ENCODE data around the gene BABAM2. TPM values are rescaled to one million over a fixed set of nuclear protein-coding genes. Genes with fewer than 3 reads are reported as not detected.

Gene BABAM2
- total RNA-seq, 4 donors from 2014 or later = 35.5 to 44.9 (median 39.9) TPM

DNA sequence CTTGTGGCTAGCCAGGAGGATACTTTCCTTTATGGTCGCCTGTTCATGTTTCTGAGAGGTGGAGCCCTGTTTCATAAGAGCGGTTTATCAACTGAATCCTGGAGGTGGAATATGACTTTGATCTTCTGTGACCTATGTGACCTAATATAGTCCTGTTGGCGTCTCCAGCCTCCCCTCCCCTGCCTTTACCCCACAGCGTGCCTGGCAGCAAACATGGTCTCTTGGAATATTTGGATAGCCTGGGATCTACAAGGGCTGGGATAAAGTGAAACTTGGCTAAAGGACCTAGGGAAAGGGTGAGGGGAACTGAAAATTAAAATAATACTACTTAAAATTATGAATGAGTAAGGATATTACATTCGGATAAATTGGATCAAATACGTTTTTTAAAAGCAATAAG, 246.0 kb downstream of the BABAM2 start:
- DNase-seq (ENCODE audit: extremely low spot score) = no peak
- TF ChIP-seq CTCF (IDR thresholded peaks at IDR 0.05) = no peak
- TF ChIP-seq EP300 (IDR thresholded peaks at IDR 0.05) = no peak
- TF ChIP-seq POLR2A (IDR thresholded peaks at IDR 0.05; ENCODE audit: low read depth) = no peak
- Histone ChIP-seq H3K4me3 (no peak overlapping the region), H3K27me3 (no peaks in the 10 kb centered on the region), H3K9me3 (no peaks in the 10 kb centered on the region), H3K4me1 (peaks cover 10 to 39% (median 33%) of the 10 kb centered on the region in 4 donors), H3K36me3 (no peaks in the 10 kb centered on the region), H3K27ac (replicated peaks in 1 of 4) (peak overlapping the region in 3 of 4 donors; percentile 9 to 53 (median 39))
- intact Hi-C loops (cut with DNase I) = no loop called here
- WGBS = 66% methylated on average over 6 of the region's 6 CpGs

GRCh38 chr2:28137221-28137620, 246.7 kb downstream of the BABAM2 start:
- intact Hi-C loops (cut with DNase I) = no loop called here

DNA sequence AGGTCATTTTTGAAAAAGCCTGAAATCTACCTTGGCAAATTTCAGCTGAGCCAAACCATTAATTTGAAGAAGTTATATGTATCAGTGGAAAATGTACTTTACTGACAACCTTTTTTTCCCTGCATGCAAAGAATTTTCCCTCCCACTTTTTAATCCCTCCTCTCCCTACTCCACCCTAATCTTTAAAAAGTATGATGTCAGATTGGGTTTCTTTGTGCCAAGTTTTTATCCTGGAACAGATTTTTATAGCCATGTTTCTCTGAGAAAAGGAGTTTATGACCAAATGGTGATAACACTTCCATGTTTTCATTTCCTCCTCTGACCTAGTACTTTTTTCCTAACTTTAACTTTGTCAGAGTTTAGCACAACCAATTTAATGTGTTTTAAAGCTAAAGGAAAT, 251.9 kb downstream of the BABAM2 start:
- intact Hi-C loops (cut with DNase I) = no loop called here
- TF ChIP-seq CTCF (IDR thresholded peaks at IDR 0.05) (no peak), POLR2AphosphoS5 (IDR thresholded peaks at IDR 0.05) (no peak), EP300 (IDR thresholded peaks at IDR 0.05) (no peak), POLR2A (IDR thresholded peaks at IDR 0.05; ENCODE audit: low read depth) (no peak)
- no peaks in the 10 kb centered on the region for H3K9me3 ChIP-seq
- peaks cover 0 to 14% (median 7%) of the 10 kb centered on the region in 4 donors for H3K4me1 ChIP-seq
- H3K27ac ChIP-seq (replicated peaks in 1 of 4) = no peak overlapping the region
- no peaks in the 10 kb centered on the region for H3K27me3 ChIP-seq
- H3K4me3 ChIP-seq = no peak overlapping the region
- no peak for DNase-seq (ENCODE audit: extremely low spot score)
- H3K36me3 ChIP-seq = no peaks in the 10 kb centered on the region

More at GRCh38 chr2:28137221-28137620, 246.7 kb downstream of the BABAM2 start:
- WGBS = 26% methylated on average over 2 of the region's 2 CpGs
- no peak for DNase-seq (ENCODE audit: extremely low spot score)
- H3K27ac ChIP-seq (replicated peaks in 1 of 4) = peak overlapping the region; percentile 35 to 53 (median 39)
- no peaks in the 10 kb centered on the region for H3K27me3 ChIP-seq
- peaks cover 10 to 42% (median 33%) of the 10 kb centered on the region in 4 donors for H3K4me1 ChIP-seq
- TF ChIP-seq POLR2A (IDR thresholded peaks at IDR 0.05; ENCODE audit: low read depth) (no peak), POLR2AphosphoS5 (IDR thresholded peaks at IDR 0.05) (peak in 1 of 2 donors; percentile 24)
- H3K9me3 ChIP-seq = no peaks in the 10 kb centered on the region
- H3K4me3 ChIP-seq = no peak overlapping the region
- no peaks in the 10 kb centered on the region for H3K36me3 ChIP-seq

DNA sequence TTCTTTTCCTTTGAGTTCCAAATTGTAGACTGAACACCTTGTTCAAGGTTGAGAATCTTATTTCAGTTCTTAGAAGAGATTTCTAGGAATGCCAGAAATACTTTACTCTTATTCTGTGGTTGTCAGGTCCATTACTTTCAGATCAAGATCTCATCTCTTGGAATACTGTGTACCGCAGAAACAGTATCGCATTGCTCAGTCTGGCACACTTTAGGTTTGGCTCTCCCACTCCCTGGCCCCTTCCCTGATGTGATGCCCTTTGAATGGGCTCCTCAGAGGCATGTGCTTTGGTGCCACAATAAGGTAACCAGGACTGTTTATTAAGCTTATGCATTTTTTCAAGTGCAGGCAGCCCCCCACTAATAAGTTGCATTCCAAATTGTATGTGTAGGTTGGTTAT, 257.5 kb downstream of the BABAM2 start:
- no peaks in the 10 kb centered on the region for H3K36me3 ChIP-seq
- intact Hi-C loops (cut with DNase I) = no loop called here
- no peak for TF ChIP-seq CTCF (IDR thresholded peaks at IDR 0.05)
- no peak for TF ChIP-seq POLR2AphosphoS5 (IDR thresholded peaks at IDR 0.05)
- no peak for TF ChIP-seq POLR2A (IDR thresholded peaks at IDR 0.05; ENCODE audit: low read depth)
- no peak for TF ChIP-seq EP300 (IDR thresholded peaks at IDR 0.05)
- no peaks in the 10 kb centered on the region for H3K27me3 ChIP-seq
- WGBS = 94% methylated on average over 2 of the region's 2 CpGs
- H3K4me1 ChIP-seq = peaks cover 0 to 2% (median 0%) of the 10 kb centered on the region in 4 donors
- no peak overlapping the region for H3K4me3 ChIP-seq
- H3K9me3 ChIP-seq = no peaks in the 10 kb centered on the region
- DNase-seq (ENCODE audit: extremely low spot score) = no peak
- H3K27ac ChIP-seq (replicated peaks in 1 of 4) = no peak overlapping the region

- TF ChIP-seq CTCF (IDR thresholded peaks at IDR 0.05) (no peak), EP300 (IDR thresholded peaks at IDR 0.05) (no peak), POLR2A (IDR thresholded peaks at IDR 0.05; ENCODE audit: low read depth) (no peak), POLR2AphosphoS5 (IDR thresholded peaks at IDR 0.05) (no peak)
- WGBS = 95% methylated on average over 4 of the region's 5 CpGs
- Histone ChIP-seq H3K27ac (replicated peaks in 1 of 4) (no peak overlapping the region), H3K27me3 (no peaks in the 10 kb centered on the region), H3K36me3 (no peaks in the 10 kb centered on the region), H3K9me3 (no peaks in the 10 kb centered on the region), H3K4me1 (peaks cover 0 to 2% (median 0%) of the 10 kb centered on the region in 4 donors), H3K4me3 (no peak overlapping the region)
- intact Hi-C loops (cut with DNase I) = no loop called here
- DNase-seq (ENCODE audit: extremely low spot score) = no peak
Measured at GRCh38 chr2:28148566-28148965, 258.0 kb downstream of the BABAM2 start.

Data from esophagus muscularis mucosa (tissue), 4 donors.